HG03159 (cell line): ENCODE measurements around the gene CDKL4.
A peak's percentile ranks its signal among the peaks of the same experiment; 100 is the strongest.
"Not testable (repeated sequence)": the region's sequence is repeated elsewhere in the genome, so short reads cannot be mapped to it uniquely, and the experiment has no call there.

Source experiments
- ATAC-seq: cut with Tn5 transposase; IDR thresholded peaks from one replicate; pipeline ENCODE4 v1.9.1; 2021; ENCODE audit warnings: mild to moderate bottlenecking, moderate library complexity; ENCODE audit not compliant: unreplicated experiment

Gene CDKL4

GRCh38 chr2:39144416-39144815, 99.4 kb downstream of the CDKL4 start:
- no peak for ATAC-seq

GRCh38 chr2:39142904-39143605, 100.7 kb downstream of the CDKL4 start:
- ATAC-seq = no peak

GRCh38 chr2:39141334-39142271, 102.2 kb downstream of the CDKL4 start:
- ATAC-seq = peak; percentile 77

- ATAC-seq = peak; percentile 25
These were observed 102.8 kb downstream of the CDKL4 start for GRCh38 chr2:39140948-39141333.

GRCh38 chr2:39140322-39140847, 103.4 kb downstream of the CDKL4 start:
- no peak for ATAC-seq

- ATAC-seq = no peak
These were observed 104.1 kb downstream of the CDKL4 start for GRCh38 chr2:39139511-39140237.

GRCh38 chr2:39138837-39139211, 104.9 kb downstream of the CDKL4 start:
- ATAC-seq = no peak

- ATAC-seq = not testable (repeated sequence)
These were observed 105.5 kb downstream of the CDKL4 start for GRCh38 chr2:39138187-39138836.

- ATAC-seq = no peak
These were observed 107.0 kb downstream of the CDKL4 start for GRCh38 chr2:39136799-39137198.

GRCh38 chr2:39135690-39136259, 108.0 kb downstream of the CDKL4 start:
- no peak for ATAC-seq

- no peak for ATAC-seq
These were observed 110.4 kb downstream of the CDKL4 start for GRCh38 chr2:39133215-39133851.

- peak; percentile 55 for ATAC-seq
These were observed 114.8 kb downstream of the CDKL4 start for GRCh38 chr2:39128919-39129391.

- ATAC-seq = peak; percentile 45
These were observed 115.8 kb downstream of the CDKL4 start for GRCh38 chr2:39127973-39128372.
